HepG2 (cell line): ENCODE results near the gene TLCD5. TPM values are rescaled to one million over a fixed set of nuclear protein-coding genes. Genes with fewer than 3 reads are reported as not detected.

Experiments
- ATAC-seq: fragments of 200-7000 bp; cut with Tn5 transposase; 3 replicates; pipeline ENCODE4 v1.9.1; 2020; ENCODE audit warnings: mild to moderate bottlenecking, moderate library complexity
- BruUV-seq: library from RNA; stranded (reverse); fragments of 400-500 nt; replicated peaks from 2 replicates; lab custom pipeline; 2021; lab: Mats Ljungman, UMichigan
- CTCF ChIA-PET: fragments of 300-600 bp; formaldehyde crosslinking; extraction: SDS; loops from one replicate; lab custom pipeline; 2021; ENCODE audit warnings: low total read pairs, inconsistent platforms, low intra/inter-chr PET ratio; lab: Yijun Ruan, JAX
- POLR2A ChIA-PET: fragments of 350-600 bp; sonication (Branson Sonifier 250); formaldehyde crosslinking; loops from one replicate; lab custom pipeline; 2020; ENCODE audit warnings: antibody characterized with exemption, inconsistent platforms; lab: Yijun Ruan, JAX
- DNase-seq: peaks from one replicate; pipeline ENCODE4 v3.0.0-alpha.2; 2015; ENCODE audit warnings: low spot score
- FAIRE-seq: peaks from 3 replicates; lab custom pipeline; 2011; peaks lifted over from hg19 to GRCh38; lab: Jason Lieb, UNC
- H2AFZ ChIP-seq: one replicate; pipeline ENCODE4 v1.6.1; 2011; ENCODE audit warnings: low read length, inconsistent platforms
- H3K27ac ChIP-seq: fragments of 300-600 bp; 3 replicates; pipeline ENCODE4 v1.8.0; 2011; ENCODE audit warnings: mixed run types, mild to moderate bottlenecking, mixed read lengths, low read length, inconsistent platforms; ENCODE audit not compliant: insufficient read depth; ENCODE audit errors: extremely low read length
- H3K27me3 ChIP-seq, 2 experiments: fragments of 200-600 bp in 1 of 2; 2 replicates in 1 of 2; 3 replicates in 1 of 2; pipeline versions ENCODE4 v1.6.0 to v1.8.0; 2011; ENCODE audit warnings: low read length in 2 of 2, mild to moderate bottlenecking in 2 of 2, moderate library complexity in 2 of 2, inconsistent platforms in 1 of 2; ENCODE audit not compliant: insufficient read depth in 2 of 2, control insufficient read depth in 1 of 2
- H3K36me3 ChIP-seq, 2 experiments: fragments of 200-600 bp in 1 of 2; replicated peaks in 1 of 2; 2 replicates in 1 of 2; 3 replicates in 1 of 2; pipeline versions ENCODE4 v1.5.1 to v1.8.0; 2011; ENCODE audit warnings: low read length in 2 of 2, inconsistent platforms in 1 of 2; ENCODE audit not compliant: insufficient read depth in 2 of 2, control insufficient read depth in 1 of 2
- H3K4me1 ChIP-seq: 2 replicates; pipeline ENCODE4 v1.5.1; 2012; ENCODE audit warnings: low read length, inconsistent platforms; ENCODE audit not compliant: insufficient read depth
- H3K4me2 ChIP-seq: 2 replicates; pipeline ENCODE4 v1.6.0; 2011; ENCODE audit warnings: low read depth, low read length, inconsistent platforms
- H3K4me3 ChIP-seq, 3 experiments: fragments of 200-600 bp in 1 of 3; sonication (generic), shearing (Covaris generic) in 1 of 3; replicated peaks in 1 of 3; 2 replicates each; pipeline ENCODE4 v1.5.1; 2011 to 2016; ENCODE audit warnings: low read length in 3 of 3, inconsistent platforms in 2 of 3, low read depth in 2 of 3, mild to moderate bottlenecking in 2 of 3, control low read depth in 1 of 3, mixed read lengths in 1 of 3; ENCODE audit not compliant: insufficient read depth in 1 of 3
- H3K79me2 ChIP-seq: one replicate; pipeline ENCODE4 v1.6.1; 2011; ENCODE audit warnings: low read length, inconsistent platforms; ENCODE audit not compliant: insufficient read depth
- H3K9ac ChIP-seq: 2 replicates; pipeline ENCODE4 v1.6.0; 2011; ENCODE audit warnings: mild to moderate bottlenecking, low read depth, low read length, inconsistent platforms; ENCODE audit not compliant: insufficient read depth
- H3K9me3 ChIP-seq: 2 replicates; pipeline ENCODE4 v1.5.1; 2012; ENCODE audit warnings: mild to moderate bottlenecking, low read length
- H4K20me1 ChIP-seq: 2 replicates; pipeline ENCODE4 v1.6.0; 2011; ENCODE audit warnings: inconsistent platforms, mild to moderate bottlenecking, low read length, moderate library complexity; ENCODE audit not compliant: insufficient read depth
- AGO2 ChIP-seq: fragments of 200-400 bp; formaldehyde crosslinking; optimal IDR thresholded peaks from 2 replicates; pipeline ENCODE3; 2017; ENCODE audit warnings: mild to moderate bottlenecking, low read depth, low read length, moderate library complexity
- GZF1 ChIP-seq: sonication (generic); formaldehyde crosslinking; IDR thresholded peaks from 2 replicates; pipeline ENCODE4 v1.5.1; 2020; ENCODE audit warnings: mild to moderate bottlenecking, missing genetic modification reagents
- IRF1 ChIP-seq: sonication (generic); formaldehyde crosslinking; IDR thresholded peaks from 2 replicates; pipeline ENCODE4 v1.4.0; 2020; ENCODE audit warnings: low read depth, mild to moderate bottlenecking, missing genetic modification reagents
- POLR2G ChIP-seq: fragments of 200-400 bp; formaldehyde crosslinking; IDR thresholded peaks from 2 replicates; pipeline ENCODE4 v1.6.1; 2018; ENCODE audit warnings: mild to moderate bottlenecking, low read depth, low read length, moderate library complexity
- SMAD1 ChIP-seq: sonication (generic); formaldehyde crosslinking; IDR thresholded peaks from 2 replicates; pipeline ENCODE4 v1.4.0; 2020; ENCODE audit warnings: missing genetic modification reagents, low read depth, mild to moderate bottlenecking, borderline replicate concordance
- ZIK1 ChIP-seq: sonication (generic); formaldehyde crosslinking; IDR thresholded peaks from 2 replicates; pipeline ENCODE4 v1.5.0; 2020; ENCODE audit warnings: mild to moderate bottlenecking, low read depth, missing genetic modification reagents, borderline replicate concordance
- ZNF350 ChIP-seq: sonication (generic); formaldehyde crosslinking; IDR thresholded peaks from 2 replicates; pipeline ENCODE4 v1.4.0; 2020; ENCODE audit warnings: mild to moderate bottlenecking, low read depth, missing genetic modification reagents, borderline replicate concordance
- ZNF558 ChIP-seq: sonication (generic); formaldehyde crosslinking; IDR thresholded peaks from 2 replicates; pipeline ENCODE4 v1.9.0; 2022; ENCODE audit warnings: mild to moderate bottlenecking, missing genetic modification reagents, borderline replicate concordance
- ZNF704 ChIP-seq: sonication (generic); formaldehyde crosslinking; IDR thresholded peaks from 2 replicates; pipeline ENCODE4 v1.8.1; 2023; ENCODE audit warnings: mild to moderate bottlenecking, inconsistent platforms, moderate library complexity, missing genetic modification reagents, borderline replicate concordance
- ZNF773 ChIP-seq: sonication (generic); formaldehyde crosslinking; IDR thresholded peaks from 2 replicates; pipeline ENCODE4 v1.4.0; 2020; ENCODE audit warnings: missing genetic modification reagents, borderline replicate concordance
- ZNF883 ChIP-seq: sonication (generic); formaldehyde crosslinking; IDR thresholded peaks from 2 replicates; pipeline ENCODE4 v1.5.1; 2020; ENCODE audit warnings: mild to moderate bottlenecking, missing genetic modification reagents; ENCODE audit errors: not compliant biosample characterization
- WGBS: methylation state at CpG from one replicate; pipeline ENCODE4 v1.1.6; 2017; ENCODE audit warnings: low lambda C conversion rate; 5-methylcytosine and 5-hydroxymethylcytosine counted together
- in situ Hi-C: cut with HindIII; loops from 2 replicates; pipeline ENCODE4 v1.10.0; 2017; ENCODE audit warnings: low pct_unique_long_range_greater_than_20kb; ENCODE audit not compliant: extremely low pct_ligation_motif_present
- intact Hi-C: fragments of 100-400 bp; cut with micrococcal nuclease; formaldehyde crosslinking; loops from one replicate; pipeline ENCODE4 v1.10.0; 2022; ENCODE audit not compliant: unreplicated experiment
- polyA plus RNA-seq, 8 experiments: library from polyadenylated mRNA; depleted of rRNA in 3 of 8; stranded (reverse) in 7 of 8; unstranded in 1 of 8; fragments of >200 nt; fragmentation: Illumina TruSeq in 4 of 8; extraction: Trizol in 4 of 8; gene quantifications; 2 replicates each; pipeline versions ENCODE4 v1.2.1 to v1.2.3, GENCODE V29; 2011 to 2016; ENCODE audit warnings: low read depth in 4 of 8, missing spikeins in 1 of 8, mixed read lengths in 1 of 8; ENCODE audit not compliant: insufficient read depth in 1 of 8
- total RNA-seq, 5 experiments: library from RNA; depleted of rRNA; stranded (reverse); fragments of >200 nt; fragmentation: Illumina TruSeq; extraction: Trizol; gene quantifications; 2 replicates each; pipeline ENCODE4 v1.2.3, GENCODE V29; 2016; ENCODE audit warnings: low read depth in 1 of 5
- TF ChIP-seq, protein P1 (sequence below): sonication (generic); formaldehyde crosslinking; IDR thresholded peaks from 2 replicates; pipeline ENCODE4 v1.4.0; 2020; ENCODE audit warnings: missing genetic modification reagents
- TF ChIP-seq, protein P2 (sequence below): fragments of 450-650 bp; IDR thresholded peaks from 2 replicates; pipeline ENCODE4 v1.6.1; 2017
- TF ChIP-seq, protein P3 (sequence below): sonication (generic); formaldehyde crosslinking; IDR thresholded peaks from 2 replicates; pipeline ENCODE4 v1.4.0; 2020; ENCODE audit warnings: mild to moderate bottlenecking, missing genetic modification reagents
- TF ChIP-seq, protein P4 (sequence below): sonication (generic); formaldehyde crosslinking; conservative IDR thresholded peaks from 2 replicates; pipeline ENCODE4 v1.4.0; 2020; ENCODE audit warnings: missing genetic modification reagents

TLCD5 gene
- total and polyA plus RNA-seq, 2 of the 13 experiments (the other 11 are each of a cell fraction or from before 2014, with no cell fraction given), result 6.1 to 7.6 TPM

GRCh38 chr11:120336641-120337354 lies 11.7 kb downstream of the TLCD5 start:
- H3K9ac ChIP-seq, result peak overlapping the region; percentile 84
- ChIA-PET POLR2A (interaction anchor here (1.0 to 2.5 kb wide), 7 partner anchors 10 to 151 kb away, joined by 3 to 11 read pairs (median 5); no protein-coding TSS in a partner anchor), CTCF (no interaction called here)
- 3% methylated on average over 23 of the region's 56 CpGs for WGBS
- peak overlapping the region; percentile 95 for H3K4me2 ChIP-seq
- no peaks in the 10 kb centered on the region; a peak in 1 of 5 replicates for H3K27me3 ChIP-seq
- H3K4me1 ChIP-seq, result peaks cover 38% of the 10 kb centered on the region
- peak overlapping the region; percentile 80 to 96 (median 86) for H3K4me3 ChIP-seq
- peak overlapping the region; percentile 86 for H3K27ac ChIP-seq
- H3K79me2 ChIP-seq, result peaks cover 52% of the 10 kb centered on the region
- H4K20me1 ChIP-seq, result peaks cover 17% of the 10 kb centered on the region
- H3K36me3 ChIP-seq, result no peaks in the 10 kb centered on the region
- ATAC-seq (peak; percentile 49), FAIRE-seq (no peak), DNase-seq (no peak)
- no peaks in the 10 kb centered on the region for H3K9me3 ChIP-seq
- TSS peak; percentile 81 for BruUV-seq
- no peak overlapping the region for H2AFZ ChIP-seq
- intact Hi-C loops, result loop anchor here (5.0 kb wide), 2 partner anchors 36 to 96 kb away; no protein-coding TSS in a partner anchor
- in situ Hi-C loops, result loop anchor here (5.0 kb wide), 1 partner anchor 56 kb away; no protein-coding TSS in a partner anchor
- TF ChIP-seq, protein P1, sequence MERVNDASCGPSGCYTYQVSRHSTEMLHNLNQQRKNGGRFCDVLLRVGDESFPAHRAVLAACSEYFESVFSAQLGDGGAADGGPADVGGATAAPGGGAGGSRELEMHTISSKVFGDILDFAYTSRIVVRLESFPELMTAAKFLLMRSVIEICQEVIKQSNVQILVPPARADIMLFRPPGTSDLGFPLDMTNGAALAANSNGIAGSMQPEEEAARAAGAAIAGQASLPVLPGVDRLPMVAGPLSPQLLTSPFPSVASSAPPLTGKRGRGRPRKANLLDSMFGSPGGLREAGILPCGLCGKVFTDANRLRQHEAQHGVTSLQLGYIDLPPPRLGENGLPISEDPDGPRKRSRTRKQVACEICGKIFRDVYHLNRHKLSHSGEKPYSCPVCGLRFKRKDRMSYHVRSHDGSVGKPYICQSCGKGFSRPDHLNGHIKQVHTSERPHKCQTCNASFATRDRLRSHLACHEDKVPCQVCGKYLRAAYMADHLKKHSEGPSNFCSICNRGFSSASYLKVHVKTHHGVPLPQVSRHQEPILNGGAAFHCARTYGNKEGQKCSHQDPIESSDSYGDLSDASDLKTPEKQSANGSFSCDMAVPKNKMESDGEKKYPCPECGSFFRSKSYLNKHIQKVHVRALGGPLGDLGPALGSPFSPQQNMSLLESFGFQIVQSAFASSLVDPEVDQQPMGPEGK (CRISPR knock-in tag), result no peak
- 0 out of 2 replicates have a peak, but pooled peaks have one; percentile 23 for TF ChIP-seq SMAD1 (CRISPR knock-in tag)
- TF ChIP-seq, protein P2, sequence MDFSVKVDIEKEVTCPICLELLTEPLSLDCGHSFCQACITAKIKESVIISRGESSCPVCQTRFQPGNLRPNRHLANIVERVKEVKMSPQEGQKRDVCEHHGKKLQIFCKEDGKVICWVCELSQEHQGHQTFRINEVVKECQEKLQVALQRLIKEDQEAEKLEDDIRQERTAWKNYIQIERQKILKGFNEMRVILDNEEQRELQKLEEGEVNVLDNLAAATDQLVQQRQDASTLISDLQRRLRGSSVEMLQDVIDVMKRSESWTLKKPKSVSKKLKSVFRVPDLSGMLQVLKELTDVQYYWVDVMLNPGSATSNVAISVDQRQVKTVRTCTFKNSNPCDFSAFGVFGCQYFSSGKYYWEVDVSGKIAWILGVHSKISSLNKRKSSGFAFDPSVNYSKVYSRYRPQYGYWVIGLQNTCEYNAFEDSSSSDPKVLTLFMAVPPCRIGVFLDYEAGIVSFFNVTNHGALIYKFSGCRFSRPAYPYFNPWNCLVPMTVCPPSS, result no peak
- peak; percentile 71 for TF ChIP-seq AGO2
- no peak; the same call in 1 of the 2 replicates for TF ChIP-seq ZNF350 (CRISPR knock-in tag)
- TF ChIP-seq ZIK1 (CRISPR knock-in tag), result no peak
- TF ChIP-seq, protein P3, sequence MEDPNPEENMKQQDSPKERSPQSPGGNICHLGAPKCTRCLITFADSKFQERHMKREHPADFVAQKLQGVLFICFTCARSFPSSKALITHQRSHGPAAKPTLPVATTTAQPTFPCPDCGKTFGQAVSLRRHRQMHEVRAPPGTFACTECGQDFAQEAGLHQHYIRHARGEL (CRISPR knock-in tag), result no peak
- no peak for TF ChIP-seq GZF1 (CRISPR knock-in tag)
- TF ChIP-seq, protein P4, sequence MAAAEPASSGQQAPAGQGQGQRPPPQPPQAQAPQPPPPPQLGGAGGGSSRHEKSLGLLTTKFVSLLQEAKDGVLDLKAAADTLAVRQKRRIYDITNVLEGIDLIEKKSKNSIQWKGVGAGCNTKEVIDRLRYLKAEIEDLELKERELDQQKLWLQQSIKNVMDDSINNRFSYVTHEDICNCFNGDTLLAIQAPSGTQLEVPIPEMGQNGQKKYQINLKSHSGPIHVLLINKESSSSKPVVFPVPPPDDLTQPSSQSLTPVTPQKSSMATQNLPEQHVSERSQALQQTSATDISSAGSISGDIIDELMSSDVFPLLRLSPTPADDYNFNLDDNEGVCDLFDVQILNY (CRISPR knock-in tag), result no peak
- TF ChIP-seq IRF1, result no peak
- no peak for TF ChIP-seq ZNF773 (CRISPR knock-in tag)
- 0 out of 2 replicates have a peak, but pooled peaks have one; percentile 4 for TF ChIP-seq ZNF558 (CRISPR knock-in tag)
- TF ChIP-seq ZNF883, result no peak
- peak; percentile 11; the same call in 1 of the 2 replicates for TF ChIP-seq POLR2G
- no peak for TF ChIP-seq ZNF704
